ENCODE measurements around the gene THSD7B.

The THSD7B gene

DNA sequence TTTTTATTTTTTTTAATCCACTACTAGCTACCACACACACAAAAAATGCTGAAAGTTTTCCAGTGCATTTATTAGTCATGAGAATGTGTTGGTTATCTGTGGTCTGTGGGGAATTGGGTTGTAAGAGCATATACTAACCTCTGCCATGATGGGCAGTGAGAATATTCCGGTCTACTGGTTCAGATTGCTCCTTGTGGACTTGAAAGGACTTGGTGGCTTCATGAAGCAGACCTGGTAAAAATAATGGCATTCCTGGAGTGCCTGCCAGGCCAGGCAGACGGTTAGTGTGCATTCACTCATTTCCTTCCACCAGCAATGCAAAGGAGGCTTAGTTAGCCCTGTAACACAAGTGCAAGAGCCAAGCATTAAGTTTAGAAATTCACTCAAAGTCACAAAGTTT is 150.8 kb downstream of the THSD7B start:
- H3K9me3 ChIP-seq (ENCODE audit: insufficient read depth, low read depth, low read length) = no peaks in the 10 kb centered on the region
- H3K4me2 ChIP-seq (ENCODE audit: low read depth, low read length, poor library complexity, severe bottlenecking) = no peak overlapping the region
- H3K27me3 ChIP-seq (ENCODE audit: insufficient read depth, low read length, poor library complexity, severe bottlenecking) = no peaks in the 10 kb centered on the region
- H4K20me1 ChIP-seq (ENCODE audit: insufficient read depth, low read length, poor library complexity, severe bottlenecking) = no peaks in the 10 kb centered on the region
- H3F3A ChIP-seq (ENCODE audit: low read depth) = no peaks in the 10 kb centered on the region
- H3K9me2 ChIP-seq (replicated peaks; ENCODE audit: low read depth, low read length) = no peaks in the 10 kb centered on the region
- H3K36me3 ChIP-seq (ENCODE audit: insufficient read depth, low read length) = no peaks in the 10 kb centered on the region
- no peak overlapping the region for H3K9ac ChIP-seq (ENCODE audit: low read depth, low read length, poor library complexity, severe bottlenecking)
- TF ChIP-seq, protein P1, sequence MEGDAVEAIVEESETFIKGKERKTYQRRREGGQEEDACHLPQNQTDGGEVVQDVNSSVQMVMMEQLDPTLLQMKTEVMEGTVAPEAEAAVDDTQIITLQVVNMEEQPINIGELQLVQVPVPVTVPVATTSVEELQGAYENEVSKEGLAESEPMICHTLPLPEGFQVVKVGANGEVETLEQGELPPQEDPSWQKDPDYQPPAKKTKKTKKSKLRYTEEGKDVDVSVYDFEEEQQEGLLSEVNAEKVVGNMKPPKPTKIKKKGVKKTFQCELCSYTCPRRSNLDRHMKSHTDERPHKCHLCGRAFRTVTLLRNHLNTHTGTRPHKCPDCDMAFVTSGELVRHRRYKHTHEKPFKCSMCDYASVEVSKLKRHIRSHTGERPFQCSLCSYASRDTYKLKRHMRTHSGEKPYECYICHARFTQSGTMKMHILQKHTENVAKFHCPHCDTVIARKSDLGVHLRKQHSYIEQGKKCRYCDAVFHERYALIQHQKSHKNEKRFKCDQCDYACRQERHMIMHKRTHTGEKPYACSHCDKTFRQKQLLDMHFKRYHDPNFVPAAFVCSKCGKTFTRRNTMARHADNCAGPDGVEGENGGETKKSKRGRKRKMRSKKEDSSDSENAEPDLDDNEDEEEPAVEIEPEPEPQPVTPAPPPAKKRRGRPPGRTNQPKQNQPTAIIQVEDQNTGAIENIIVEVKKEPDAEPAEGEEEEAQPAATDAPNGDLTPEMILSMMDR (conservative IDR thresholded peaks at IDR 0.05; ENCODE audit: low read length) = no peak
- no peak for TF ChIP-seq EZH2phosphoT487 (IDR thresholded peaks at IDR 0.05; ENCODE audit: borderline replicate concordance)
- H3K79me2 ChIP-seq (ENCODE audit: insufficient read depth, low read length) = no peaks in the 10 kb centered on the region
- no peak overlapping the region for H3K4me3 ChIP-seq (ENCODE audit: low read length, poor library complexity, severe bottlenecking)
- no peaks in the 10 kb centered on the region for H3K4me1 ChIP-seq (ENCODE audit: insufficient read depth, low read length, poor library complexity, severe bottlenecking)
- no peak overlapping the region for H2AFZ ChIP-seq (ENCODE audit: low read length)

GRCh38 chr2:136917411-136917881 is 152.1 kb downstream of the THSD7B start:
- H3K9me2 ChIP-seq (replicated peaks; ENCODE audit: low read depth, low read length) = no peaks in the 10 kb centered on the region
- H2AFZ ChIP-seq (ENCODE audit: low read length) = no peak overlapping the region
- H3K4me1 ChIP-seq (ENCODE audit: insufficient read depth, low read length, poor library complexity, severe bottlenecking) = no peaks in the 10 kb centered on the region
- no peak overlapping the region for H3K9ac ChIP-seq (ENCODE audit: low read depth, low read length, poor library complexity, severe bottlenecking)
- no peaks in the 10 kb centered on the region for H3F3A ChIP-seq (ENCODE audit: low read depth)
- H3K4me3 ChIP-seq (ENCODE audit: low read length, poor library complexity, severe bottlenecking) = no peak overlapping the region
- no peaks in the 10 kb centered on the region for H3K79me2 ChIP-seq (ENCODE audit: insufficient read depth, low read length)
- no peaks in the 10 kb centered on the region for H3K9me3 ChIP-seq (ENCODE audit: insufficient read depth, low read depth, low read length)
- TF ChIP-seq EZH2phosphoT487 (IDR thresholded peaks at IDR 0.05; ENCODE audit: borderline replicate concordance) = no peak
- TF ChIP-seq, protein P1 (conservative IDR thresholded peaks at IDR 0.05; ENCODE audit: low read length) = no peak
- no peaks in the 10 kb centered on the region for H3K27me3 ChIP-seq (ENCODE audit: insufficient read depth, low read length, poor library complexity, severe bottlenecking)
- no peaks in the 10 kb centered on the region for H3K36me3 ChIP-seq (ENCODE audit: insufficient read depth, low read length)
- no peaks in the 10 kb centered on the region for H4K20me1 ChIP-seq (ENCODE audit: insufficient read depth, low read length, poor library complexity, severe bottlenecking)
- H3K4me2 ChIP-seq (ENCODE audit: low read depth, low read length, poor library complexity, severe bottlenecking) = no peak overlapping the region

GRCh38 chr2:136919682-136920081 is 154.3 kb downstream of the THSD7B start:
- no peak for TF ChIP-seq EZH2phosphoT487 (IDR thresholded peaks at IDR 0.05; ENCODE audit: borderline replicate concordance)
- TF ChIP-seq, protein P1 (conservative IDR thresholded peaks at IDR 0.05; ENCODE audit: low read length) = no peak

More at GRCh38 chr2:136919682-136920081, 154.3 kb downstream of the THSD7B start:
- Histone ChIP-seq H3K79me2 (ENCODE audit: insufficient read depth, low read length) (no peaks in the 10 kb centered on the region), H4K20me1 (ENCODE audit: insufficient read depth, low read length, poor library complexity, severe bottlenecking) (no peaks in the 10 kb centered on the region), H3K9me2 (replicated peaks; ENCODE audit: low read depth, low read length) (no peaks in the 10 kb centered on the region), H3K27me3 (ENCODE audit: insufficient read depth, low read length, poor library complexity, severe bottlenecking) (no peaks in the 10 kb centered on the region), H3K4me2 (ENCODE audit: low read depth, low read length, poor library complexity, severe bottlenecking) (no peak overlapping the region), H3F3A (ENCODE audit: low read depth) (no peaks in the 10 kb centered on the region), H3K36me3 (ENCODE audit: insufficient read depth, low read length) (no peaks in the 10 kb centered on the region), H3K4me1 (ENCODE audit: insufficient read depth, low read length, poor library complexity, severe bottlenecking) (no peaks in the 10 kb centered on the region), H3K4me3 (ENCODE audit: low read length, poor library complexity, severe bottlenecking) (no peak overlapping the region), H3K9me3 (ENCODE audit: insufficient read depth, low read depth, low read length) (no peaks in the 10 kb centered on the region), H3K9ac (ENCODE audit: low read depth, low read length, poor library complexity, severe bottlenecking) (no peak overlapping the region), H2AFZ (ENCODE audit: low read length) (no peak overlapping the region)

Data from Loucy (cell line).